ENCODE measurements around the gene NUP93.
A peak's percentile ranks its signal among the peaks of the same experiment; 100 is the strongest.

The NUP93 gene

GRCh38 chr16:56747486-56748045 lies 17.6 kb downstream of the NUP93 start:
- no peak for DNase-seq

- no peak for DNase-seq
Measured at GRCh38 chr16:56748191-56748590, 18.3 kb downstream of the NUP93 start.

DNA sequence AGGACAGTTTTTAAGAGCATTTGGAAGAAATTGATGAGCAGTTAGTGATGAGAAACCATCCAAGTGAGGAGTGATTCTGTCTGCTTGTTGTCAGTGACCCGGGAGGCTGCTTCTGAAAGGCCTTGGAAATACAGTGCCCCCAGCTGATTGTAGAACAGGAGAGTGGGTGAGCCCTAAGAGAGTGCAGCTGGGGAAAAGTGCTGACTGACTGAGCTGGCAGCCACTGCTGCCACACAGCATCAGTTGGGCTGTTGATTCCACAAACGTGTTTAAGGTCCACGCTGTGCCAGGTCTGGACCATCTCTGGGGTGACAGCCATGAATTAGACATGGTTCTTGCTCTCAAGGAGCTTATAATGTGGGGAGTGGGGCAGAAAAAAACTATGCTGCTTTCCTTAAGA lies 18.9 kb downstream of the NUP93 start:
- no peak for DNase-seq

- no peak for DNase-seq
Measured at GRCh38 chr16:56749672-56750491, 20.0 kb downstream of the NUP93 start.

DNA sequence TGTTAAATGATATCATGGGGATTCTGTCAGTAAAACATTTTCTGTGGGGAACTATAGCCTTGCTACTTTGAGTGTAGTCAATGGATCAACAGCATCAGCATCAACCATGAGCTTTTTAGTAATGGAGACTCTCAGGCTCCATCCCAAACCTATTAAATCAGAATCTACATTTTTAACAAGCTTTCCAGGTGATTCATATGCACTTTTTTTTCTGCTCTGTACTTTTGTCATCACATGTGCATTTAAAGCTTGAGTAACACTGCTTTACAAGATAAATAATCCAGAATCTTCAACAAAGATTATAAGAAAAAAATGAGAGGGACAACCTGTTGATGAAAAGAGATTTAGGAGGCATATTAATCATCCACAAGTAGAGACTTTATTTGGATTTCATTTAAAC lies 23.5 kb downstream of the NUP93 start:
- DNase-seq: no peak

- DNase-seq: no peak
Measured at GRCh38 chr16:56755038-56755437, 25.1 kb downstream of the NUP93 start.

DNA sequence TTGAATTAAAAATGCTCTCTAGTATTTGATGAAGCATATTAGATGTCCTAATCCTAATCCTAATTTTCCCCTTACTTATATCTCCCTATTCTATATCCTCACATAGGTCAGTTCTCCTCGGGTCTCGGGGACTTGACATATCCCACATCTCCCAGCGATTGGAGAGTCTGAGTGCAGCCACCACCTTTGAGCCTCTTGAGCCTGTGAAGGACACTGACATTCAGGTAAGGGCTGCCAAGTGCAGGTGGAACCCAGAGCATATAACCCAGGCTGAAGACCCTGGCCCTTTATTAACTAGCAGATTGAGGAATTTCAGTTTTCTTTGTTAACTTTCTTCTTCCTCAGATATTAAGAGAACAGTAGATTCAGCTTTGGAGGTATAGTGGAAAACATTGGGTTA lies 28.5 kb downstream of the NUP93 start:
- DNase-seq: no peak

GRCh38 chr16:56758930-56759329 lies 29.0 kb downstream of the NUP93 start:
- no peak for DNase-seq

- no peak for DNase-seq
Measured at GRCh38 chr16:56763291-56763916, 33.5 kb downstream of the NUP93 start.

GRCh38 chr16:56764835-56765234 lies 34.9 kb downstream of the NUP93 start:
- DNase-seq: no peak

GRCh38 chr16:56765949-56766348 lies 36.0 kb downstream of the NUP93 start:
- DNase-seq: no peak

DNA sequence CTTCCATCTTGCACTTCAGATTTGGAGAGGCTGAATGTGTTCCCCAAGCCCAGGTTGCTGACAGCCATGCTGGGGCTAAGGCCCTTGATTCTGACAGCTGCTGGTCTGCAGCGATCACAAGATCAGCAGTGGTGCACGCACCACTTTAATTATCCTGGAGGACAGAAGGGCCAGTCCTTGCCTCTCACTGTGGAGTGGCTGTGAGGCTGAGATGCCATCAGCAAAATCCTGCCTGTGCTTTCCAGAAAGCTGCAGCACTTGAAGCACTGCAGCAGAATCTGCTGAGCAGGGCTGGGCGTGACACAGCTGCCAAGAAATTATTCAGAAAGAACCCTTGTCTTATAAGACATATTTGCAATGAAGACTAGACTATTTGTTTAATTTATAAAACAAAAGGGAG lies 37.1 kb downstream of the NUP93 start:
- no peak for DNase-seq

GRCh38 chr16:56769677-56770076 lies 39.7 kb downstream of the NUP93 start:
- no peak for DNase-seq

- DNase-seq: no peak
Measured at GRCh38 chr16:56771558-56772279, 41.8 kb downstream of the NUP93 start.

GRCh38 chr16:56773532-56773931 lies 43.6 kb downstream of the NUP93 start:
- DNase-seq: no peak

DNA sequence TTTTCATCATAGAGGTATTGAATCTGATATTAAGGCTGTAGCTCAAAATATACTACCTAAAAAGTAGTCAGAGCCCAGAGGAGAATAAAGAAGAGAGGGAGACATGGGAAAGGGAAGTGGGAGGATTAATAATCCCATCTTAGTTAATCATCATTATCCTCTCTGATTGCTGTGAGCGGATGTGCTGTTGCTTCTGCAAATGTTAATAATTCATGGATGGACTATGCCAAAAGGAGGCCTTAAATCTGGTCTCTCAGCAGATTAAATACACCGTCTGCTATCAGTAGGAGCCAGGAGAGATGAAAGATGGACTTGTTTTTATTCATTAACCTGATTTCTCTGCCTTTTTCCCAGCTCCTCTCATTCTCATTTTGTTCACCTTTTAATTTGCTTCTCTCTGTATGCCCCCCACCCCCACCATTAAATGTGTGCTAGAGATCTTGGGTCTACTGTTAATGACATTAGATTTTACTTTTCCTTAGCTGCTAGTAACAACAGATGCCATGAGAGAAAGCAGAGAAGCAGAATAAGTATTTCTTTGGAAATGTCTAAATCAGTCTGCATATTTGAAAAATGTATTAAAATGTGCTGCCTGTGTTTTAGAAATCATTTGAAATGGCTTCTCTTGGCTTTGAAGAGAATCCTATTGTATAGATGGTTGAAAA lies 44.2 kb downstream of the NUP93 start:
- DNase-seq: no peak

DNA sequence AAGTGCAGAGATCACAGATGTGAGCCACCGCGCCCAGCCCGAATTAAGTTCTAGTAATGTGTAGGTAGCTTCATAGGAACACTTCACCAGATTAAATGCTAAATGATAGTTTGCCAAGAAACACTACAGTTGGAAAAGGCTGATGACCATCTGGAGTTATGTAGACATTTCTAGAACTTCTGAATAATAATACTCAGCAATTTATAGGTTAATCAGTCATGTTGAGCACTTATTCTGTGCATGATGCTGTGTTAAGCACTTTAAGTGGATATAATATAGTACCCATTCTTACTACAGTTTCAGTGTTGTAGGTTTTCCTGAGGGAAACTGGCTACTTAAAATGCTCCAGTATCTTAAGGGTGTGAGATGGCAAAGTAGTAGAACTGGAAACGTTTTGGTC lies 45.2 kb downstream of the NUP93 start:
- no peak for DNase-seq

DNA sequence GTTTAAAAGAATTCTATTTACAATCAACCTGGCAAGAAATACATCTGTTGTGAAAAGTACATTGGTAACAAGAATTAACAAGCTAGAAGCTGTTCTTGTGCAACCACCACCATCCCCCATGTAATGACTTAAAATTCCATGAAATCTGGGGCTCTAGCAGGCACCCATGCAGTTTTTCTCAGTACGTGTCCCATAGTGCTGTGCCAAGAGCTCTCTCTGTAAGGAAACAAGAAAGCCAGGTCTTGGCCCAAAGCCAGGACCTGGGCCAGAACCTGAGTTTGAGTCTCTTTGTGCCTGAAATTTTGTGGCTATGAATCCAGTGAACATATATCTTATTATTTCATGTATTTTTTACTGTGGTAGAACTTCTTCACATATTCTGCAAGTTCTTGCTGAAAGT lies 46.6 kb downstream of the NUP93 start:
- no peak for DNase-seq

DNA sequence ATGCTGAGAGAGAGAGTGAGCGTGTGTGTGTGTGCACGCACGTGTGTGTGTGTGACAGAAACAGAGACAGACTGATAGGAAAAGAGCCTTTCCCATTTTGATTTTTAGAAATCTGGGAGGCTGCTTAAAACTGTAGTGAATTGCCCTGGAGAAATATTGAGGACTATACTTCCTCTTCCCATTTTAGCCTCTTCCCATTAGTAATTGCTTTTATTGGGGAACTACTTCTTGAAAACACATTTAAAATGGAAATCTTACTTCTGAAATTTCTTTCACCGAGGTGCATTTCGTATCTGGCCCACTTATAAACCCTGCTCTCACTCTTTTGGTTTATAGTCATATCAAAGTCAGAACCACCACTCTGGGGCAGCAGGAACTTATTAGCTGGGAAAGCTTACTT lies 47.1 kb downstream of the NUP93 start:
- no peak for DNase-seq

DNA sequence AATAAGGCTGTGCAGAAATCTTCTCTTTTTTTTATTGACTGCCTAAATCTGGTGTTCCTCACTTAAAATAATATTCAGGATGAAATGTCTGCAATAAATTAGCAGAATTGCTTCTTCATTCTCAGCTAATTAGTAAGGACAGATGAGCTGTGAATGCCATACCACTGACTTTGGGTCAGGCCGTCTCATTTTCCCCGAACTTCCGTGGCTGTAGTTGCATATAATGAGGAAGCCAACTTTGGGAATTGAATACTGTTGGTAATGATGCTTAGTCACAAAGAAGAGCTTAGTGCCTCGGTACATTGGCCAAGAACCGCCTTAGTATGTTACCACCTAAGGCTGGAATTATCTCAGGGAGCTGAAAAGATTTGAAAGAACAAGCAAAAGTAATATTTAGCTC lies 47.6 kb downstream of the NUP93 start:
- no peak for DNase-seq

- DNase-seq: peak; percentile 12
Measured at GRCh38 chr16:56779906-56780305, 50.0 kb downstream of the NUP93 start.

DNA sequence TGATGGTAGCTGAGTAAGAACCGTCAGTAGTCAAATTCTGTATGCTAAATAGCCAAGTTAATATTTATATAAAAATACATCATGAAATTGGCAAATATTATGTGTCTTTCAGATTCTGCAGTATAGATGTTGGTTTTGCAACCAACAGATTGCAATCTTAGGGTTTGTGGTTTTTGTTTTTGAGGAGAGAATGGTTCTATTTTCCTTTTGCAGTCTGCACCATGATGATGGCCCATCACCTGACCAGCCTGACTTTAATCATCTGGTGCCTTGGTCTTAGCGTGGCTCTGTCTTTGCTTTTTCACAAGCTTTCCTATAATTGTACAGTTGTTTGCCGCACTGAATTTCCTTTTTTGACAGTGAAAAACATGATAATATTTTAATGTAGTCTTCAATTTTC lies 50.7 kb downstream of the NUP93 start:
- no peak for DNase-seq

- no peak for DNase-seq
Measured at GRCh38 chr16:56781528-56781961, 51.6 kb downstream of the NUP93 start.

All from NCI-H146 (cell line).